HUES6 (cell line): ENCODE data around the gene BHLHE40.
"Not testable (repeated sequence)": the region's sequence is repeated elsewhere in the genome, so short reads cannot be mapped to it uniquely, and the experiment has no call there.

ENCODE experiments used
- H3K27ac ChIP-seq: 2 replicates; pipeline ENCODE4 v1.7.0; 2013; ENCODE audit warnings: low read depth, mild to moderate bottlenecking, low read length, inconsistent platforms
- H3K27me3 ChIP-seq: 2 replicates; pipeline ENCODE4 v1.6.1; 2013; ENCODE audit warnings: low read length; ENCODE audit not compliant: control insufficient read depth, insufficient read depth
- H3K36me3 ChIP-seq: 2 replicates; pipeline ENCODE4 v1.6.1; 2013; ENCODE audit warnings: low read length; ENCODE audit not compliant: control insufficient read depth, insufficient read depth
- H3K4me1 ChIP-seq: 2 replicates; pipeline ENCODE4 v1.6.1; 2013; ENCODE audit warnings: low read length; ENCODE audit not compliant: control insufficient read depth, insufficient read depth
- H3K4me3 ChIP-seq: 2 replicates; pipeline ENCODE4 v1.5.1; 2013; ENCODE audit warnings: low read depth, low read length
- H3K9ac ChIP-seq: one replicate; pipeline ENCODE4 v1.6.1; 2013; ENCODE audit warnings: mild to moderate bottlenecking, low read length
- H3K9me3 ChIP-seq: 2 replicates; pipeline ENCODE4 v1.6.1; 2013; ENCODE audit warnings: low read depth, low read length; ENCODE audit not compliant: control insufficient read depth, insufficient read depth

The BHLHE40 gene

GRCh38 chr3:4961865-4962264, 17.4 kb upstream of the BHLHE40 start:
- not testable (repeated sequence) for H3K27me3 ChIP-seq, H3K36me3 ChIP-seq, H3K27ac ChIP-seq, H3K9ac ChIP-seq, H3K4me3 ChIP-seq, H3K4me1 ChIP-seq
- peaks cover 12% of the 10 kb centered on the region; the same call in 1 of the 2 replicates for H3K9me3 ChIP-seq

- no peak overlapping the region for H3K27ac ChIP-seq
- H3K27me3 ChIP-seq: no peaks in the 10 kb centered on the region
- no peaks in the 10 kb centered on the region for H3K4me1 ChIP-seq
These were observed 15.3 kb upstream of the BHLHE40 start for GRCh38 chr3:4963669-4964570.

GRCh38 chr3:4966006-4966405, 13.2 kb upstream of the BHLHE40 start:
- H3K27me3 ChIP-seq, H3K36me3 ChIP-seq, H3K27ac ChIP-seq, H3K4me3 ChIP-seq, H3K9ac ChIP-seq, H3K9me3 ChIP-seq, H3K4me1 ChIP-seq: not testable (repeated sequence)

More at GRCh38 chr3:4963669-4964570, 15.3 kb upstream of the BHLHE40 start:
- peaks cover 11% of the 10 kb centered on the region; the same call in 1 of the 2 replicates for H3K9me3 ChIP-seq
- H3K9ac ChIP-seq: no peak overlapping the region
- H3K36me3 ChIP-seq: no peaks in the 10 kb centered on the region
- no peak overlapping the region for H3K4me3 ChIP-seq

- H3K36me3 ChIP-seq: not testable (repeated sequence)
These were observed 11.6 kb upstream of the BHLHE40 start for GRCh38 chr3:4967683-4968082.

GRCh38 chr3:4971437-4971836, 7.8 kb upstream of the BHLHE40 start:
- not testable (repeated sequence) for H3K4me1 ChIP-seq, H3K36me3 ChIP-seq, H3K27ac ChIP-seq, H3K27me3 ChIP-seq, H3K4me3 ChIP-seq, H3K9me3 ChIP-seq, H3K9ac ChIP-seq

More at GRCh38 chr3:4967683-4968082, 11.6 kb upstream of the BHLHE40 start:
- not testable (repeated sequence) for H3K9ac ChIP-seq, H3K4me3 ChIP-seq, H3K27me3 ChIP-seq, H3K4me1 ChIP-seq, H3K27ac ChIP-seq, H3K9me3 ChIP-seq

- H3K4me3 ChIP-seq: no peak overlapping the region
- no peak overlapping the region for H3K27ac ChIP-seq
- peaks cover 6% of the 10 kb centered on the region; the same call in 1 of the 2 replicates for H3K27me3 ChIP-seq
- no peaks in the 10 kb centered on the region for H3K9me3 ChIP-seq
- no peaks in the 10 kb centered on the region for H3K36me3 ChIP-seq
- H3K4me1 ChIP-seq: peaks cover 9% of the 10 kb centered on the region; the same call in 1 of the 2 replicates
- no peak overlapping the region for H3K9ac ChIP-seq
These were observed 7.4 kb upstream of the BHLHE40 start for GRCh38 chr3:4971838-4972237.

GRCh38 chr3:4972652-4973643, 6.3 kb upstream of the BHLHE40 start:
- Histone ChIP-seq H3K27me3 (peaks cover 13% of the 10 kb centered on the region; the same call in 1 of the 2 replicates), H3K4me1 (peaks cover 17% of the 10 kb centered on the region), H3K4me3 (no peak overlapping the region), H3K9me3 (no peaks in the 10 kb centered on the region), H3K27ac (no peak overlapping the region), H3K9ac (no peak overlapping the region), H3K36me3 (no peaks in the 10 kb centered on the region)

- H3K4me3 ChIP-seq: no peak overlapping the region
- peaks cover 17% of the 10 kb centered on the region for H3K4me1 ChIP-seq
- no peak overlapping the region for H3K9ac ChIP-seq
- H3K36me3 ChIP-seq: no peaks in the 10 kb centered on the region
- H3K9me3 ChIP-seq: no peaks in the 10 kb centered on the region
- no peak overlapping the region for H3K27ac ChIP-seq
- peaks cover 13% of the 10 kb centered on the region; the same call in 1 of the 2 replicates for H3K27me3 ChIP-seq
These were observed 5.1 kb upstream of the BHLHE40 start for GRCh38 chr3:4974154-4974553.

- H3K9ac ChIP-seq: no peak overlapping the region
These were observed 3.1 kb upstream of the BHLHE40 start for GRCh38 chr3:4976109-4976508.

GRCh38 chr3:4977001-4977852, 2.0 kb upstream of the BHLHE40 start:
- no peaks in the 10 kb centered on the region for H3K9me3 ChIP-seq
- peak overlapping the region; percentile 95 for H3K9ac ChIP-seq
- H3K27ac ChIP-seq: peak overlapping the region; percentile 89; the same call in 1 of the 2 replicates
- H3K36me3 ChIP-seq: peaks cover 11% of the 10 kb centered on the region; the same call in 1 of the 2 replicates
- peaks cover 22% of the 10 kb centered on the region for H3K27me3 ChIP-seq
- peaks cover 28% of the 10 kb centered on the region for H3K4me1 ChIP-seq
- H3K4me3 ChIP-seq: peak overlapping the region; percentile 97

More at GRCh38 chr3:4976109-4976508, 3.1 kb upstream of the BHLHE40 start:
- H3K27me3 ChIP-seq: peaks cover 22% of the 10 kb centered on the region
- no peak overlapping the region for H3K27ac ChIP-seq
- H3K9me3 ChIP-seq: no peaks in the 10 kb centered on the region
- H3K36me3 ChIP-seq: peaks cover under 1% of the 10 kb centered on the region; the same call in 1 of the 2 replicates
- peaks cover 17% of the 10 kb centered on the region for H3K4me1 ChIP-seq
- H3K4me3 ChIP-seq: peak overlapping the region; percentile 97; the same call in 1 of the 2 replicates
